Left ventricle myocardium inferior (tissue), 1 donor: ENCODE data around the gene TAF5. TPM values are rescaled to one million over a fixed set of nuclear protein-coding genes. Genes with fewer than 3 reads are reported as not detected.
A peak's percentile ranks its signal among the peaks of the same experiment; 100 is the strongest.

Experiments used
- DNase-seq: peaks from one replicate; pipeline ENCODE4 v3.0.0-alpha.2; 2020
- H3K27ac ChIP-seq: fragments of 200-600 bp; replicated peaks from 2 replicates; pipeline ENCODE4 v1.8.0; 2021
- H3K27me3 ChIP-seq: fragments of 200-600 bp; 2 replicates; pipeline ENCODE4 v1.8.0; 2021; ENCODE audit warnings: low read depth
- H3K36me3 ChIP-seq: fragments of 200-600 bp; 2 replicates; pipeline ENCODE4 v1.8.0; 2021
- H3K4me1 ChIP-seq: fragments of 200-600 bp; 2 replicates; pipeline ENCODE4 v1.8.0; 2021
- H3K4me3 ChIP-seq: fragments of 200-600 bp; 2 replicates; pipeline ENCODE4 v1.8.0; 2021; ENCODE audit warnings: mild to moderate bottlenecking, moderate library complexity
- H3K9me3 ChIP-seq: fragments of 200-600 bp; replicated peaks from 2 replicates; pipeline ENCODE4 v1.8.0; 2021
- intact Hi-C: fragments of 100-400 bp; cut with micrococcal nuclease; formaldehyde crosslinking; loops from one replicate; pipeline ENCODE4 v1.11.0; 2022
- total RNA-seq: library from RNA; stranded (reverse); fragmentation: NEBNext Ultra II Directional; extraction: Animal tissue kit (Norgen Biotek cat#: 25700); gene quantifications from one replicate; pipeline ENCODE4 v1.2.1, GENCODE V29; 2021
- TF ChIP-seq, protein P1 (sequence below): fragments of 200-600 bp; IDR thresholded peaks from 2 replicates; pipeline ENCODE4 v1.8.0; 2021; ENCODE audit warnings: antibody characterized with exemption, mild to moderate bottlenecking, borderline replicate concordance
- donor health status: DM: no; HTN: yes; CAD: no; lungs with severe emphysema.

TAF5 gene
- total RNA-seq, 1 donor from 2014 or later = 2.4 TPM

- H3K4me3 ChIP-seq = peak overlapping the region; percentile 92
- no peaks in the 10 kb centered on the region for H3K27me3 ChIP-seq
- intact Hi-C loops = no loop called here
- no peaks in the 10 kb centered on the region for H3K36me3 ChIP-seq
- TF ChIP-seq, protein P1, sequence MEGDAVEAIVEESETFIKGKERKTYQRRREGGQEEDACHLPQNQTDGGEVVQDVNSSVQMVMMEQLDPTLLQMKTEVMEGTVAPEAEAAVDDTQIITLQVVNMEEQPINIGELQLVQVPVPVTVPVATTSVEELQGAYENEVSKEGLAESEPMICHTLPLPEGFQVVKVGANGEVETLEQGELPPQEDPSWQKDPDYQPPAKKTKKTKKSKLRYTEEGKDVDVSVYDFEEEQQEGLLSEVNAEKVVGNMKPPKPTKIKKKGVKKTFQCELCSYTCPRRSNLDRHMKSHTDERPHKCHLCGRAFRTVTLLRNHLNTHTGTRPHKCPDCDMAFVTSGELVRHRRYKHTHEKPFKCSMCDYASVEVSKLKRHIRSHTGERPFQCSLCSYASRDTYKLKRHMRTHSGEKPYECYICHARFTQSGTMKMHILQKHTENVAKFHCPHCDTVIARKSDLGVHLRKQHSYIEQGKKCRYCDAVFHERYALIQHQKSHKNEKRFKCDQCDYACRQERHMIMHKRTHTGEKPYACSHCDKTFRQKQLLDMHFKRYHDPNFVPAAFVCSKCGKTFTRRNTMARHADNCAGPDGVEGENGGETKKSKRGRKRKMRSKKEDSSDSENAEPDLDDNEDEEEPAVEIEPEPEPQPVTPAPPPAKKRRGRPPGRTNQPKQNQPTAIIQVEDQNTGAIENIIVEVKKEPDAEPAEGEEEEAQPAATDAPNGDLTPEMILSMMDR = no peak
- peaks cover 38% of the 10 kb centered on the region for H3K4me1 ChIP-seq
- DNase-seq = no peak
- H3K9me3 ChIP-seq = no peaks in the 10 kb centered on the region
- peak overlapping the region; percentile 90 for H3K27ac ChIP-seq
Measured at GRCh38 chr10:103367379-103367781, 396 bp upstream of the TAF5 start.

DNA sequence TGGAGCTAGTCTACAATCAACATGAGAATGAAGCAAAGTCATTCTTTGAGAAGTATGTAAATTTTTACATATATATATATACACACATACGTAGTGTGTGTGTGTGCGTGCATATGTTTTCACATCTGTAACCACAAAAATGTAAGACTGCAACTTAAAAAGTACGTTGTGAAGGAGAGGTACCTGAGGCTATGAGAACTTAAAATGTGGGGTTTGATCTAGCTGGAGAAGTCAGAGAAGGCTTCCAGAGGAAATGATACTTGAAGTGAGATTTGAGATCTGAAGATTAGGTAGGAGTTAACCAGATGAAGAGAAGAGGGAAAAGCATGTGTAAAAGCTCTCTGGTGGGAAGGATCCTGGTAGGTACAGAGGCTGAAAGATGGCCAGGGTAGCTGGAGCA, 5.8 kb downstream of the TAF5 start:
- TF ChIP-seq, protein P1 = no peak
- Histone ChIP-seq H3K4me1 (peaks cover 26% of the 10 kb centered on the region), H3K27ac (no peak overlapping the region), H3K27me3 (no peaks in the 10 kb centered on the region), H3K36me3 (peaks cover 50% of the 10 kb centered on the region), H3K9me3 (no peaks in the 10 kb centered on the region), H3K4me3 (no peak overlapping the region)
- intact Hi-C loops = no loop called here
- no peak for DNase-seq

DNA sequence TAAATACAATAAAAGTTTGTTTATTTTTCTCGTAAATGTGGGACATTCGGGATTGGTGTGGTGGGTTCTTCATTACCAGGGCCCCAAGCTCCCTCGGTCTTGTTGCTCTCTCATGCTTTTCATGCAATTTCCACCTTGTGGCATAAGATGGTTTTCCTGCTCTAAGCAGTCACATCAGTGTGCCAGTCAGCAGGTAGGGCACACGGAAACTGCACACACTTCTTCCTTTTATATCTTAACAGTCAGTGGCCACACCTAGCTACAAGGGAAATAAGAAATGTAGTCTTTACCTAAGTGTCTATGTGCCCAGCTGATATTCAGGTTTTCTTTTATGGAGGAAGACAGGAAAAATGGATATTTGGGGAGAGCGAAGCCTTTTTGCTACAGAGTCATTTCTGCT, 6.5 kb downstream of the TAF5 start:
- peaks cover 50% of the 10 kb centered on the region for H3K36me3 ChIP-seq

DNA sequence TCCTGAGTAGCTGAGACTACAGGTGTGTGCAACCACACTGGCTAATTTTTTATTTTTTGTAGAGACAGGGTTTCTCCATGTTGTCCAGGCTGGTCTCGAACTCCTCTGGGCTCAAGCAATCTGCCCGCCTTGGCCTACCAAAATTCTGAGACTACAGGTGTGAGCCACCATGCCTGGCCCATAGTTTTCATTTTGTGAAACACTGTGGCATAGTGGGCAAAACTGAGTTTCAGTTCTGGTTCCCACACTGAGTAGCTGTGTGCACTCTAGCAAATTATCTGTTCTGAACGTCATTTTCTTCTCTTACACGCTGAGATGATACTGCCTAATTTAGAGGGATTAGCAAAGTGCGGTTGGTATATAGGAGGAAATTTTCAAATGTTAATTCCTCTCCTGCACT, 15.0 kb downstream of the TAF5 start:
- DNase-seq = no peak
- Histone ChIP-seq H3K4me3 (no peak overlapping the region), H3K4me1 (no peaks in the 10 kb centered on the region), H3K9me3 (no peaks in the 10 kb centered on the region), H3K27ac (no peak overlapping the region), H3K27me3 (no peaks in the 10 kb centered on the region), H3K36me3 (peaks cover 85% of the 10 kb centered on the region)
- intact Hi-C loops = no loop called here
- TF ChIP-seq, protein P1 = no peak

More for the DNA sequence above, 6.5 kb downstream of the TAF5 start:
- H3K27me3 ChIP-seq = no peaks in the 10 kb centered on the region
- no peak overlapping the region for H3K27ac ChIP-seq
- no peaks in the 10 kb centered on the region for H3K9me3 ChIP-seq
- no peak overlapping the region for H3K4me3 ChIP-seq
- intact Hi-C loops = no loop called here
- TF ChIP-seq, protein P1 = no peak
- no peak for DNase-seq
- H3K4me1 ChIP-seq = peaks cover 18% of the 10 kb centered on the region

GRCh38 chr10:103394180-103394579, 26.4 kb downstream of the TAF5 start:
- DNase-seq = no peak
- peak overlapping the region; percentile 88 for H3K4me3 ChIP-seq
- peaks cover 56% of the 10 kb centered on the region for H3K4me1 ChIP-seq
- peaks cover 53% of the 10 kb centered on the region for H3K36me3 ChIP-seq
- no peak overlapping the region for H3K27ac ChIP-seq
- no peaks in the 10 kb centered on the region for H3K9me3 ChIP-seq
- intact Hi-C loops = no loop called here
- H3K27me3 ChIP-seq = no peaks in the 10 kb centered on the region
- TF ChIP-seq, protein P1 = no peak

GRCh38 chr10:103395754-103396066, 27.9 kb downstream of the TAF5 start:
- Histone ChIP-seq H3K9me3 (no peaks in the 10 kb centered on the region), H3K27ac (peak overlapping the region; percentile 95), H3K4me3 (peak overlapping the region; percentile 88), H3K36me3 (peaks cover 53% of the 10 kb centered on the region), H3K27me3 (no peaks in the 10 kb centered on the region), H3K4me1 (peaks cover 56% of the 10 kb centered on the region)
- TF ChIP-seq, protein P1 = no peak
- intact Hi-C loops = no loop called here
- no peak for DNase-seq
